GM12878 (cell line): ENCODE measurements around the gene CAMLG. TPM values are rescaled to one million over a fixed set of nuclear protein-coding genes. Genes with fewer than 3 reads are reported as not detected.

ENCODE experiments used
- BHLHE40 ChIP-seq, 2 experiments: fragments of 450-650 bp in 1 of 2; IDR thresholded peaks; 2 replicates each; pipeline ENCODE4 v1.6.1; 2011 to 2017; ENCODE audit warnings: low read depth in 2 of 2, borderline replicate concordance in 1 of 2, improper control_type of control experiment in 1 of 2, low read length in 1 of 2, mild to moderate bottlenecking in 1 of 2
- BMI1 ChIP-seq: fragments of 450-650 bp; IDR thresholded peaks from 2 replicates; pipeline ENCODE4 v1.6.1; 2016; ENCODE audit warnings: mild to moderate bottlenecking, moderate library complexity, borderline replicate concordance
- BRCA1 ChIP-seq: IDR thresholded peaks from 2 replicates; pipeline ENCODE4 v1.6.1; 2011; ENCODE audit warnings: low read depth, low read length, improper control_type of control experiment
- CEBPB ChIP-seq, 2 experiments: fragments of 150-350 bp in 1 of 2; IDR thresholded peaks; 2 replicates each; pipeline ENCODE4 v1.6.1; 2012 to 2014; ENCODE audit warnings: low read depth in 2 of 2, low read length in 2 of 2, borderline replicate concordance in 1 of 2, inconsistent platforms in 1 of 2
- EGR1 ChIP-seq, 2 experiments: IDR thresholded peaks; 1 replicate in 1 of 2; 2 replicates in 1 of 2; pipeline ENCODE4 v1.6.1; 2011 to 2012; ENCODE audit warnings: low read depth in 2 of 2, low read length in 2 of 2, borderline replicate concordance in 1 of 2, mild to moderate bottlenecking in 1 of 2, moderate library complexity in 1 of 2
- HDAC2 ChIP-seq: fragments of 200-600 bp; sonication (generic); IDR thresholded peaks from 2 replicates; pipeline ENCODE4 v1.6.1; 2017
- KAT2A ChIP-seq: conservative IDR thresholded peaks from 2 replicates; pipeline ENCODE4 v1.6.1; 2011; ENCODE audit warnings: low read depth, low read length; ENCODE audit not compliant: control insufficient read depth
- LARP7 ChIP-seq: fragments of 450-650 bp; IDR thresholded peaks from 2 replicates; pipeline ENCODE4 v1.6.1; 2017; ENCODE audit warnings: mild to moderate bottlenecking
- MEF2A ChIP-seq: IDR thresholded peaks from 2 replicates; pipeline ENCODE4 v1.6.1; 2011; ENCODE audit warnings: low read depth, mild to moderate bottlenecking, low read length, moderate library complexity; ENCODE audit not compliant: insufficient read depth
- MTA3 ChIP-seq: IDR thresholded peaks from 2 replicates; pipeline ENCODE4 v1.6.1; 2012; ENCODE audit warnings: low read length, inconsistent platforms, borderline replicate concordance
- NRF1 ChIP-seq: conservative IDR thresholded peaks from 2 replicates; pipeline ENCODE4 v1.6.1; 2011; ENCODE audit warnings: mild to moderate bottlenecking, low read depth, low read length, improper control_type of control experiment
- PAX8 ChIP-seq: fragments of 450-650 bp; IDR thresholded peaks from 2 replicates; pipeline ENCODE4 v1.6.1; 2017; ENCODE audit warnings: mild to moderate bottlenecking, moderate library complexity
- PBX3 ChIP-seq: IDR thresholded peaks from 2 replicates; pipeline ENCODE4 v1.6.1; 2011; ENCODE audit warnings: mild to moderate bottlenecking, low read depth, low read length, moderate library complexity; ENCODE audit not compliant: insufficient replicate concordance
- PKNOX1 ChIP-seq: fragments of 450-650 bp; IDR thresholded peaks from 2 replicates; pipeline ENCODE4 v1.6.1; 2016; ENCODE audit warnings: mild to moderate bottlenecking
- RAD21 ChIP-seq: IDR thresholded peaks from 2 replicates; pipeline ENCODE4 v1.6.1; 2011; ENCODE audit warnings: mild to moderate bottlenecking, low read depth, low read length, moderate library complexity; ENCODE audit not compliant: insufficient read depth
- RELA ChIP-seq: fragments of 450-650 bp; IDR thresholded peaks from 2 replicates; pipeline ENCODE4 v1.8.0; 2014; ENCODE audit warnings: borderline replicate concordance; ENCODE audit not compliant: partially characterized antibody
- SKIL ChIP-seq: fragments of 450-650 bp; IDR thresholded peaks from 2 replicates; pipeline ENCODE4 v1.6.1; 2017; ENCODE audit warnings: mild to moderate bottlenecking, low read depth, inconsistent platforms; ENCODE audit not compliant: poor library complexity, severe bottlenecking
- SMARCA5 ChIP-seq: fragments of 450-650 bp; IDR thresholded peaks from 2 replicates; pipeline ENCODE4 v1.6.1; 2017; ENCODE audit warnings: mild to moderate bottlenecking
- SMC3 ChIP-seq: IDR thresholded peaks from 2 replicates; pipeline ENCODE4 v1.6.1; 2011; ENCODE audit warnings: low read length, improper control_type of control experiment, borderline replicate concordance
- SUPT20H ChIP-seq: IDR thresholded peaks from 2 replicates; pipeline ENCODE4 v1.6.1; 2011; ENCODE audit warnings: low read depth, mild to moderate bottlenecking, low read length, moderate library complexity, borderline replicate concordance; ENCODE audit not compliant: control insufficient read depth
- YBX1 ChIP-seq: fragments of 450-650 bp; IDR thresholded peaks from 2 replicates; pipeline ENCODE4 v1.6.1; 2016; ENCODE audit warnings: antibody characterized with exemption
- polyA plus RNA-seq, 11 experiments: library from polyadenylated mRNA; depleted of rRNA in 4 of 11; unstranded in 6 of 11; stranded (reverse) in 5 of 11; fragments of >200 nt; fragmentation: Nextera tagmentation in 4 of 11; fragmentation: Illumina TruSeq in 1 of 11; extraction: Ambion mirVana in 4 of 11; extraction: Trizol in 1 of 11; gene quantifications; 1 replicate in 1 of 11; 2 replicates in 10 of 11; pipeline versions ENCODE4 v1.2.1 to v1.2.3, GENCODE V29; 2011 to 2016; ENCODE audit warnings: inconsistent platforms in 2 of 11, missing spikeins in 2 of 11, low read depth in 1 of 11
- total RNA-seq, 4 experiments: library from RNA; depleted of rRNA in 3 of 4; stranded (reverse); fragments of >200 nt in 3 of 4; fragmentation: Illumina TruSeq in 1 of 4; extraction: Trizol in 1 of 4; gene quantifications; 2 replicates each; pipeline versions ENCODE4 v1.2.1 to v1.2.3, GENCODE V29; 2013 to 2021
- TF ChIP-seq, protein P1 (sequence below): fragments of 450-650 bp; conservative IDR thresholded peaks from 2 replicates; pipeline ENCODE4 v1.6.1; 2017; ENCODE audit warnings: mild to moderate bottlenecking, moderate library complexity
- TF ChIP-seq, protein P2 (sequence below): IDR thresholded peaks from 2 replicates; pipeline ENCODE4 v1.6.1; 2011; ENCODE audit warnings: low read depth, low read length, improper control_type of control experiment, borderline replicate concordance

Gene CAMLG
- total and polyA plus RNA-seq, 10 of the 15 experiments (the other 5 are each of a cell fraction or from before 2014, with no cell fraction given) = 18.5 to 51.7 (median 25.5) TPM

GRCh38 chr5:134738963-134739661, 764 bp downstream of the CAMLG start (continued):
- TF ChIP-seq BRCA1 = no peak
- peak; percentile 39 for TF ChIP-seq PKNOX1
- TF ChIP-seq PBX3 = no peak
- TF ChIP-seq BMI1 = no peak
- no peak for TF ChIP-seq YBX1
- TF ChIP-seq SMC3 = no peak
- no peak for TF ChIP-seq PAX8
- no peak for TF ChIP-seq MEF2A
- no peak for TF ChIP-seq KAT2A
- TF ChIP-seq SKIL = no peak
- TF ChIP-seq, protein P1, sequence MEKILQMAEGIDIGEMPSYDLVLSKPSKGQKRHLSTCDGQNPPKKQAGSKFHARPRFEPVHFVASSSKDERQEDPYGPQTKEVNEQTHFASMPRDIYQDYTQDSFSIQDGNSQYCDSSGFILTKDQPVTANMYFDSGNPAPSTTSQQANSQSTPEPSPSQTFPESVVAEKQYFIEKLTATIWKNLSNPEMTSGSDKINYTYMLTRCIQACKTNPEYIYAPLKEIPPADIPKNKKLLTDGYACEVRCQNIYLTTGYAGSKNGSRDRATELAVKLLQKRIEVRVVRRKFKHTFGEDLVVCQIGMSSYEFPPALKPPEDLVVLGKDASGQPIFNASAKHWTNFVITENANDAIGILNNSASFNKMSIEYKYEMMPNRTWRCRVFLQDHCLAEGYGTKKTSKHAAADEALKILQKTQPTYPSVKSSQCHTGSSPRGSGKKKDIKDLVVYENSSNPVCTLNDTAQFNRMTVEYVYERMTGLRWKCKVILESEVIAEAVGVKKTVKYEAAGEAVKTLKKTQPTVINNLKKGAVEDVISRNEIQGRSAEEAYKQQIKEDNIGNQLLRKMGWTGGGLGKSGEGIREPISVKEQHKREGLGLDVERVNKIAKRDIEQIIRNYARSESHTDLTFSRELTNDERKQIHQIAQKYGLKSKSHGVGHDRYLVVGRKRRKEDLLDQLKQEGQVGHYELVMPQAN = peak; percentile 48
- no peak for TF ChIP-seq EGR1 (IDR thresholded peaks at IDR 0.05; ENCODE audit: borderline replicate concordance in 1 of 2, low read depth in 2 of 2, low read length in 2 of 2)
- TF ChIP-seq NRF1 = no peak
- TF ChIP-seq, protein P2, sequence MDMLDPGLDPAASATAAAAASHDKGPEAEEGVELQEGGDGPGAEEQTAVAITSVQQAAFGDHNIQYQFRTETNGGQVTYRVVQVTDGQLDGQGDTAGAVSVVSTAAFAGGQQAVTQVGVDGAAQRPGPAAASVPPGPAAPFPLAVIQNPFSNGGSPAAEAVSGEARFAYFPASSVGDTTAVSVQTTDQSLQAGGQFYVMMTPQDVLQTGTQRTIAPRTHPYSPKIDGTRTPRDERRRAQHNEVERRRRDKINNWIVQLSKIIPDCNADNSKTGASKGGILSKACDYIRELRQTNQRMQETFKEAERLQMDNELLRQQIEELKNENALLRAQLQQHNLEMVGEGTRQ = no peak
- TF ChIP-seq SUPT20H = no peak
- 0 out of 2 replicates have a peak, but pooled peaks have one; percentile 17 for TF ChIP-seq RAD21
- no peak for TF ChIP-seq LARP7
- TF ChIP-seq CEBPB (IDR thresholded peaks at IDR 0.05; ENCODE audit: borderline replicate concordance in 1 of 2, low read depth in 2 of 2, low read length in 2 of 2) = no peak
- TF ChIP-seq SMARCA5 = no peak
- peak; percentile 42 to 50; a peak in 2 of 4 replicates for TF ChIP-seq BHLHE40 (IDR thresholded peaks at IDR 0.05; ENCODE audit: borderline replicate concordance in 1 of 2, low read depth in 2 of 2, low read length in 1 of 2)
- no peak for TF ChIP-seq HDAC2
- no peak for TF ChIP-seq MTA3
- TF ChIP-seq RELA = no peak
